ENCODE measurements around the gene SYT3.
"Not testable (repeated sequence)": the region's sequence is repeated elsewhere in the genome, so short reads cannot be mapped to it uniquely, and the experiment has no call there.

The SYT3 gene

DNA sequence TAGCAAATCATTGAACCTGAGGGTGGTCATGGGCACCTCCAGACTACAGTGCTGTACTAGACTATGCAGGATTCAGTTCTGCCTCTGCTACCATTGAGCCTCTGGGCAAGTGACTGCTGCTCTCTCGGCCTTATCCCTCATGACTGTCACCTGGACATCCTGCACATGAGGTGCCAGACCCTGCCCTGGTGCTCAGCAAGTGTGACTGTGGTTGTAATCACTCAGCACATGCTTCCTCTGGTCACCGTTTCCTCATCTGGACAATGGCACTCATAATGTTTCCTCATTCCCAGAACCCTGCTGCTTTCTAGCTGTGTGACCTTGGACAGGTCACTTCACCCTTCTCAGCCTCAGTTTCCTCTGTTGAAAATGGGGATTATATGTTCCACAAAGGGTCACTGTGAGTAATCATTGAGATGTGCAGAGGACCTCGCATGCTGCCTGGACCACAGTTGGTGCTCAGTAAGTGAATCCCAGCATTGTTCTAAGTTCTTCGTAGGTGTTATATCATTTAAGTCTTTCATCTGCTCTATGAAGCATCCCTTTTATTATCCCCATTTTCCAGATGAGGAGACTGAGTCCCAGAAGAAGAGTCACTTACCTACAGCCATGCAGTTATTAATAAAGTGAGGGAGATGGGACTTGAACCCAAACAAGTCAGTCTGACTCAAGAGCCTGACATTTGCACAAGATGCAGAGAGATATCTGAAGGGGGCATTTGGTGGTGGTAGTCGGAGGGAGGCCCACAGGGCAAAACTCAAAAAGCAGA lies 3.2 kb downstream of the SYT3 start:
- DNase-seq, result no peak

DNA sequence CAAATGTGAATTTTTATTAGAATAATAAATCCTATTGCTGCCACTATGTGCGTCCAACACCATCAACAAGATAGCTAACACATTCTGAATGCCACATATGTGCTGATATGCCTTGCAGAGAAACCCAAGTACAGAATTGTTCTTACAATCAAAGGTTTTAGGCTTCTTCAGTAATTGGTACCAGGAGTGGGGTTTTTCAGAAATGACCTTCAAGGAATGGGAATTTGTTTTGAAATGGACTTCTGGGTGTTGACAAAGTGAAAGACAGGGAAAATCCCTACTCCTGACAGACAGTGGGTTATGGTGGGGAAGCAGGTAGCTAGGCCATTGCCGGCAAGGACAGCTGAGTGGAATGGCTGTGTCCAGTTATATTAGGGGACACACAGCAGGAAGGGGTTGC lies 5.7 kb downstream of the SYT3 start:
- DNase-seq, result no peak

DNA sequence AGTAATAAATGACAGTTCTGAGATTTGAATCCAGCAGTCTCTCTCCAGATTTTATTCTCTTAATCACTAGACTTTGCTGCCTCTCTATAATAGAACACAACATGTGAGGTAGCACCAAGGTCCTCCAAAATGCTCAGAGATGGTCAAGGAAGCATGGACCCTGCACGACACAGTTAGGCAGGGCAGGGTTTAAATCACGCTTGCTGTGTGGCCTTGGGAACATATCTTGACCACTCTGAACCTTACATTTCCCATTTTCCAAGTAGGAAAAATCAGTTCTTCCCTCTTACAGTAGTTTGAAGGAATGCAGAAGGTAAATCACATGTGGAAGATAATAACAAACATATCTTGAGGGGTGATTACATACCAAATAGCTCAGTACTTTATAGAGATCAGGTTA lies 6.3 kb downstream of the SYT3 start:
- DNase-seq, result no peak

DNA sequence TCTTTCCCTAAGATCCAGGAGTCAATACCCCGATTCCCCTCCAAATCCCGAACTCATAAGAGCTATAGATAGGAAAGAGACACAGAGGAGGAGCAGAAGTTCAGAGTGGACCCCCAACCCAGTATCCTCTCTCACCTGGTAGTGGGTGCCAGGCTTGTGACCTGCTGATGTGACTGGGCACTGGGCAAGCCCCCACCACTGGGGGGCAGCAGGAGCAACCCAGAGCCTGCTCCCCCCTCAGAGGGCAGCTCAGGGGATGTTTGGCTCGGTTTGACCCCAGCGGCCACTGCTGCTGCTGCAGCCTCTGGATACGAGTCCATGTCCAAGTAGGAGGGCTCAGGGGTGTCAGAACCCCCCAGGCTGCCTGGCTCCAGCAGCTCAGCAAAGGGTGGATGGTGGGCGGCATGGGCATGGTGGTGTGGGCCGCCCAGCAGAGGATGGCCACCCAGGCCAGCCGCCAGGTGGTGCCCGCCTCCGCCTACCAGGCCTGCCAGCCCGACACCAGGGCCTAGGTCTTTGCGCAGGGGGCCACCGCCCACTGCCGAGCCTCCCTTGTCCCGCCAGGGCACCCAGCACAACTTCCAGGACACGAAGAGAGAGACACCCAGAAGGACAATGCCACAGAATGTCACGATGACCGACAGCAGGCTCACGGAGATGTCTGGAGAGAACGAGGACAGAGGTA lies 7.4 kb downstream of the SYT3 start:
- no peak for DNase-seq

DNA sequence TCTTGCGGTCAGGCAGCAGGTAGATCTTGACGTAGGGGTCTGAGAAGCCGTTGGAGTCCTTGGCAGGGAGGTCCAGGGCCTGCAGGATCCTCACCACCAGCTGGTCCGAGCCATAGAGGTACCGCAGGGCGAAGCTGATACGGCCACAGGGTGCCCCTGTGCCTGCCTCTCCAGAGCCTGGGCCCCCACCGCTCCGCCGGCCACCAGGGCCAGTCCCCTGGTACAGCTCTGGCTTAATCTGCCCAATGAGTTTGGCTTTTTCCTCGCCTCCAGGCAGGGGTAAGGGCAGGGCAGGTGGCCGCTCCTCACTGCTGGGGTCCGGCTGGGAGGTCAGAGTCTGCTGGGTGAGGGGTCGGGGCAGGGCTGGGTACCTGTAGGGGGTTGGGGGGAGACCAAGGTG lies 9.9 kb downstream of the SYT3 start:
- DNase-seq, result no peak

DNA sequence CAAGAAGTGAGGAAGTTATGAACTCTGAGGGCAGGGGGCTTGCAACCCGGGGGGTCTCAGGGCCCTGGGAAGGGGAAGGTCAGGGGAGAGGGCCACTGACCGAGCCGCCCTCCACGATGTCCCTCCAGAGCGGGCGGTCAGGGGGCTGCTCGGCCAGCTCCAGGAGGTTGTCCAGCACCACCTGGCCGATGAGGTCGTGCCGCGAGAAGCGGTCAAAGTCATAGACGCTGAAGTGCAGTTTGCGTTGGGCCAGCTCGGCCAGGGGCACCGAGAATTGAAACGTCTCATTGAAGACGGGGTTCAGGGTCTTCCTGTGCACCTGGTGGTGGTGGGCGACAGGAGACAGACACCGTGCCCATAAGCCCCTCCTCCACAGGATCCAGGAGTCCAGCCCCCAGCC lies 10.5 kb downstream of the SYT3 start:
- no peak for DNase-seq

DNA sequence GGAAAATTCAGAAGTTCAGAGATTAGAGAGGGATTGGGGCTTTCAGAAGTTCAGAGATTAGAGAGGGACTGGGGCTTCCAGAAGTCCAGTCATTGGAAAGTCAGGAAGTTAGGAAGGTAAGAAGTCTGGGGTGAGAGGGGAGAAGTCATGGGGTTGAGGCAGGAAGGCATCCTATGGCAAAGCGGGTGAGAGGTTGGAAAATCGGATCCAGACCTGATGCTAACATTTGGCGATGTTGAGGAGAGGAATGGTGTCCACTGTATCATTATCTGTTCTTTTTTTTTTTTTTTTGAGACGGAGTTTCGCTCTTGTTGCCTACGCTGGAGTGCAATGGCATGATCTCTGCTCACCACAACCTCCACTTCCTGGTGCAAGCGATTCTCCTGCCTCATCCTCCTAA lies 11.1 kb downstream of the SYT3 start:
- DNase-seq, result no peak

DNA sequence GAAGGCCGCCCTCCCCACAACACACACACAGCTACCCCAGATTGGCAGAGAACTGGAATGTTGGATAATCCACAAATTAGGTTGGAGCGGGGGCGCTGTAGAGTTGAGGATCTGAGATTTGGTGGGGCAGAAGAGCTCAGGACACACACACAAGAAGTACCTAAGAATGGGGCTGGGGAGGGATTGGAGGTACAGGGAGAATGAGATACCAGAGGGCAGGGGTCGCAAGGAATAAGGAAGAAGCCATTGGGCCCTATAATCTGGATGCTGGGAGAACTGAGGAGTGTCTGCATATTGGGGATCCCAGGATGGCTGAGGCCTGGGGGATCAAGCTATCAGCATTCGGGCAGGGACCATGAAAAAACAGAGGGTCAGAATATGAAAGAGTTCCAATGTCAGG lies 11.5 kb downstream of the SYT3 start:
- DNase-seq, result no peak

DNA sequence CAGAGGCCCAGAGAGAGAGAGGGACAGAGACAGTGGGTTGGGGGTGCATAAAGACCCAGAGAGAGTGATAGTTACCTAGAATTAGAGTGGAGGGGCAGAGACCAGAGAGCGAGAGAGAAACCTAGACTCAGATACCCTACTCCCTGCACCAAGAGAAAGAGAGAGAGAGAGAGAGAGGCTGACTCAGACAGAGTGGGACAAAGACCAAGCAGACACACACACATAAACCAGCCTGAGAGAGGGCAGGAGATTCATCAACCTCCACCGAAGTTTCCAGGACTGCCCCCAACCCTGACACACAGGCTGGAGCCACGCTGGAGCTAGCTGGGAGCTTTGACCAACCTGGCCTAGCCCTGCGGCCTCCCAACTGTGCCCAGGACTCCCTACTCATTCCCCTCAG lies 12.9 kb downstream of the SYT3 start:
- no peak for DNase-seq

DNA sequence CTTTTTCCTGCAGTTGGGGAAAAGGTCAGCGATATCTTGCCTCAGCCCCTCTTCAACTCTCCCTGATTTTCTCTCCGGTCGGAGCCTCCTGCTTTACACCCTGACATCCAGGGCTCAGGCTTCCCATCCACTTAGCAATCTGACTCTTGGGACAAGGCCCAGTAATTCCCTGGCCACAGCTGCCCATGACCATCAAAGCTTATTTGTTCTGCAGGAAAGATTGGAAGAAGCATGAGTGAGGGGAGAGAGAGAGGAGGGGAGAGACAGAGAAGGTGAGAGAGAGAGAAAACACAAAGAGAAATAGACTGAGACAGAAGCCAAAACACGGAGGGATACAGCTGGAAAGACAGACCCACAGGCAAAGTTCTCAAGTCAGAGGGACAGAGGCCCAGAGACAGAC lies 13.7 kb downstream of the SYT3 start:
- DNase-seq, result no peak

DNA sequence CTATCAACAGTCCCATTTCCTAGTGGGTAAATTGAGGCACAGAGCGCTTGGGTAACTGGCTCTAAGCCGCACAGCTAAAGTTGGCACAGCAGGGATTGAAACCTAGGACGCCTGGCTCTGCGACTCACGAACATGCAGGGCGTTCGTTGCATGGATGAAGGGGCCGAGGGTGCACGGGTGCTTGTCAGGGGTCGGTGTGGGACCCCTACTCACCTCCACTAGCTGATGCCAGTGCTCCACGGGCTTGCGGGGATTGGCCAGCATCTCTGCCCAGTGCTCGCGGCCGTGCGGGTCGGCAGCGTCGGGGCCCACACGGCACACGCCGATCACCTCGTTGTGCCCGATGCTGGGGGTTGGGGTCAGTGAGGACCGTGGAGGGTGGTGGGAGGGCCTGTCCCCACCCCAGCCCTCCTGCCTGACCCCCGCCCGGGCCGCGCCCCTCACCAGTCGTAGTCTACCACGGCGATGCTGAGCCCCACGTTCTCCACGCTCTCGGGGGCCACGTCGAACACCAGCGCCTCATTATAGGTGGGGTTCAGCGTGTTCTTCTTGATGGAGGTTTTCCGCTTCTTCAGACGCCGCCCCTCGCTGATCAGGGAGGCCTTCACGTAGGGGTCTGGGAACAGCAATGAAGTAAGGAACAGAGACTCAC lies 14.6 kb downstream of the SYT3 start:
- no peak for DNase-seq

DNA sequence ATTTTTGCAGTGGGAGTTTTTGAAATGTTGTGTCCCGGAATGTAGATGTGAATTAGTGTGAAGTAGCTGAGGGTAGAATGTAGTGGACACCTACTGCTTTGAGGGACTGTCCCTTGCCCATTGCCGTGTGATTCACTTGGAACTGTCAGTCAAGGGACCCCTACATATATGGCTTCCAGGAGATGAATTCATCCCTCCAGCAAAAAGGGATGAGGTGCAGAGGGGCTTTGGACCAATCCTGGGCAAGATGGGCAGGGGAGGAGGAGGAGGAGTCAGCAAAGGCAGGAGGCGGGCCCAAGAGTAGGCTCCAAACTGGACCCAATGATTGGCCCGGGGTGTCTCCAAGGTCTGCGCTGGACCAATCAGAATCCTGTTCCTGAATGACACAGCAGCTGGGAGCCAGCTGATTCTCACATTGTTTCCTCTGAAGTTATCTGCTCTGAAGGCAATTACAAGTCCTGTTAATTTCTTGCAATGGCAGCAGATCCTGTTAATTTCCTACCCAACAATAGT lies 19.2 kb downstream of the SYT3 start:
- DNase-seq, result not testable (repeated sequence)

DNA sequence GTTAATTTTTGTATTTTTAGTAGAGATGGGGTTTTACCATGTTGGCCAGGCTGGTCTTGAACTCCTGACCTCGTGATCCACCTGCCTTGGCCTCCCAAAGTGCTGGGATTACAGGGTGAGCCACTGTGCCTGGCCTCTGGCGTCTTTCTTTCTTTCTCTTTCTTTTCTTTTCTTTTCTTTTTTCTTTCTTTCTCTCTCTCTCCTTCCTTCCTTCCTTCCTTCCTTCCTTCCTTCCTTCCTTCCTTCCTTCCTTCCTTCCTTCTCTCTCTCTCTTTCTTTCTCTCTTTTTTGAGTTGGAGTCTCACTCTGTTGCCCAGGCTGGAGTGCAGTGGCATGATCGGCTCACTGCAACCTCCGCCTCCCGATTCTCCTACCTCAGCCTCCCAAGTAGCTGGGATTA lies 20.5 kb downstream of the SYT3 start:
- not testable (repeated sequence) for DNase-seq

DNA sequence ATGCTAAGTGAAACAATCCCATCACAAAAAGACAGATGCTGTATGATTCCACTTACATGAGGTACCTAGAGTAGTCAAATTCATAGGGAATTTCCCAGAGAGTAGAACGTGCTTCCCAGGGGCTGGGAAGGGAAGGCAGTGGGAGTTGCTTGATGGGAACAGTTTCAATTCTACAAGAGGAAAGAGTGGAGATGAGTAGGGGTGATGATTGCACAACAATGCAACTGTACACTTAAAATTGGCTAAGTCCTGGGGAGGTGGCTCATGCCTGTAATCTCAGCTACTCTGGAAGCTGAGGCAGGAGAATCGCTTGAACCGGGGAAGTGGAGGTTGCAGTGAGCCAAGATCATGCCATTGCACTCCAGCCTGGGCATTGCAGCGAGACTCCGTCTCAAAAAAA lies 21.3 kb downstream of the SYT3 start:
- DNase-seq, result not testable (repeated sequence)

DNA sequence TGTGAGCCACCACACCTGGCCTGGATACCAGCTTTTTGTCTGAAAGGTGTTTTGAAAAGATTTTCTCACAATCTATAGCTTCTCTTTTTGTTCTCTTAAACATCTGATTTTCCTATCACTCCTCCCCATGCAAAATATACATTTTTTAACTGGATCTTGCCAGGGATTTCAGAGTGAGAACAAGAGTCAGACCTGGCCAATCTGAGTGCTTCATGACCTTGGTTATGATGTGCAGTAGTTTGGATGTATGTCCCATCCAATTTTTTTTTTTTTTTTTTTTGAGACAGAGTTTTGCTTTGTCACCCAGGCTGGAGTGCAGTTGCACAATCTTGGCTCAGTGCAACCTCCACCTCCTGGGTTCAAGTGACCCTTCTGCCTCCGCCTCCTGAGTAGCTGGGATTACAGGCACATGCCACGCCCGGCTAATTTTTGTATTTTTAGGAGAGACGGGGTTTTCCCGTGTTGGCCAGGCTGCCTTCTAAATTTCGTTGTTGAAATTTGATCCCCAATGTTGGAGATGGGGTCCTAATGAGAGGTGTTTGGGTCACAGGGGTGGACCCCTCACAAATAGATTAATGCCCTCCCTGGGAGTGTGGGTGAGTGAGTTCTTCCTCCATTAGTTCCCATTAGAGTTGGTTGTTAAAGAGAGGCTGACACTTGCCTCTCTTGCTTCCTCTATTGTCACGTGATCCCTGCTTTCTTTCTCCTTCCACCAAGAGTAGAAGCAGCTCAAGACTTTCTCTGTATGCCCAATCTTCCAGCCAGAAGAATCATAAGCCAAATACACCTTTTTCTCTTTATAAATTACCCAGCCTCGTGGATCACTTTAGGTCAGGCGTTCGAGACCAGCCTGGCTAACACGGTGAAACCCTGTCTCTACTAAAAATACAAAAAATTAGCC lies 26.9 kb downstream of the SYT3 start:
- not testable (repeated sequence) for DNase-seq

DNA sequence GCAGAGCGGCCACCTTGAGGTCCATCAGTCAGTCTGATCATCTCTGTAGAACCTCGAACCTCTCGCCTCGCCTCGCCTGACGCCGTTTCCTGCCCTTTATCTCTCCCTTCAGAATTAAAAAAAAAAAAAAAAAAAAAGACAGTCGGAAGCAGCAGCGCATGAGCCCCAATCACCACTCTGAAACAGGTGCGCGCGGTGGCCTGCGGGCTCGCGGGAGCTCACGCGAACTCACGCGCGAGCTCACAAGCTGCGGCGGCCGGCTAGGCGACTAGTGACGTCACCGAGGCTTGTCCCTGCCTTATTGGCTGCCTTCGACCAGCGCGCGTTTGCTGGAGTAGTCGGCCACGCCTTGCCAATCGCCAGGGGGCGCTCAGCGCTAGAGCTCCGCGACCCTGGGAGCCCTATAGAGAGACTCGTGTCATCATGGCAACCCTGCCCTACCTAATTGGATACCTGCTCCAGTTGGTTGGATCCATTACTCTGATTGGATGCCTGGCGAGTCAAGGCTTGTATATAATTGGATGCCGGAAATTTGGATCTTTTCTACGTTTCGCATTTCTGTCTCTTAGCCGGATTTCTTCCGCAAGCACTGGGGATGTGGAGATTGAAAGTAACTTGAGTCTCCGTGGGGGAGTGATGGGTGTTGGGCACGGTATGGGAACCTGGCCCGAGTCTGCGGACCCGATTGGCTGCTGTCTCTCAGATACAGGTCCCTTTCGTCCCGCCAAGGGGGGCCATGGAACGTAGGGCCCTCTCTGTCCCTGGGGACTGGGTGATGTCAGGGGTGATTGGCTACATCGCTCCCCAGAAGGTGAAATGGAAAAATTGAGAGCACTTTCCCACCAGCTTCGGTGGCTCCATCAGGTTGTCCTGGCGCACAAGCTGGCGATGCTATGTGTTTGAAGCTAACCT lies 31.6 kb downstream of the SYT3 start:
- peak; percentile 25 to 86 (median 65) for DNase-seq

DNA sequence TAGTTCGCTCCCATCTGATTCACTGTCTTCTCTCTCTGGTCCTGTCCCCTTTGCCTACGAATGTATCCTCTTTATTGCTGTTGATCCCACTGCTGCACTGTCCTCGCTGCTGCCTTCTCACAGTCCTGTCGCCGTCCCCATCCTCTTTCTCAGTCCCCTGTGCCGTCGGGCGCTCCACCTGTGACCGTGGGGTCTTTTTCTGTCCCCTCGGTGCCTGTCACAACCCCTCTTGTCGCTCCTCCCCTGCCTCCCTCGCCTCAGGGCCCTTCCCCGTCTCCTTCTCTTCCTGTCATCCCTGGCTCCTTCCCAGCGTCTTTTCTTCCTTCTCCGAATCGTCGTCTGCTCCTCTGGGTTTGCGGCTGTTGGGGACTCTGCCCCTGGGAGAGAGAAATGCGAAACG lies 32.3 kb downstream of the SYT3 start:
- DNase-seq, result no peak

DNA sequence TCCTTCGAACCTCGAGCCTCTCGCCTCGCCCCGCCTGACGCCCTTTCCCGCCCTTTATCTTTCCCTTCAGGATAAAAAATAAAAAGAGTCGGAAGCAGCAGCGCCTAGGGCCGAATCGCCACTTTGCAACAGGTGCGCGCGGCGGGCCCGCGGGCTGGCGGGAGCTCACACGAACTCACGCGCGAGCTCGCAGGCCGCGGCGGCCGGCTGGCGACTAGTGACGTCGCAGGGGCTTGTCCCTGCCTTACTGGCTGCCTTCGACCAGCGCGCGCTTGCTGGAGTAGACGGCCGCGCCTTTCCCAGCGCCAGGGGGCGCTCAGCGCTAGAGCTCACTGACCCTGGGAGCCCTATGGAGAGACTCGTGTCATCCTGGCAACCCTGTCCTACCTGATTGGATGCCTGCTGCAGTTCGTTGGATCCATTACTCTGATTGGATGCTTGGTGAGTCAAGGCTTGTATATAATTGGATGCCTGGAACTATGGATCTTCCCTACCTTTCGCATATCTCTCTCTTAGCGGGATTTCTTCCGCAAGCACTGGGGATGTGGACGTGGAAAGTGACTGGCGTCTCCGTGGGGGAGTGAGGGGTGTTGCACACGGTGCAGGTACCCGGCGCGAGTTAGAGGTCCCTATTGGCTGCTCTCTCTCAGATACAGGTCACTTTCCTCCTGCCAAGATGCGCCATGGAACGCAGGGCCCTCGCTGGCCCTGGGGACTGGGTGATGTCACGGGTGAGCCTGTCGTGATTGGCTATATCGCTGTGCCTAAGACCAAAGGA lies 33.4 kb downstream of the SYT3 start:
- DNase-seq, result not testable (repeated sequence)

DNA sequence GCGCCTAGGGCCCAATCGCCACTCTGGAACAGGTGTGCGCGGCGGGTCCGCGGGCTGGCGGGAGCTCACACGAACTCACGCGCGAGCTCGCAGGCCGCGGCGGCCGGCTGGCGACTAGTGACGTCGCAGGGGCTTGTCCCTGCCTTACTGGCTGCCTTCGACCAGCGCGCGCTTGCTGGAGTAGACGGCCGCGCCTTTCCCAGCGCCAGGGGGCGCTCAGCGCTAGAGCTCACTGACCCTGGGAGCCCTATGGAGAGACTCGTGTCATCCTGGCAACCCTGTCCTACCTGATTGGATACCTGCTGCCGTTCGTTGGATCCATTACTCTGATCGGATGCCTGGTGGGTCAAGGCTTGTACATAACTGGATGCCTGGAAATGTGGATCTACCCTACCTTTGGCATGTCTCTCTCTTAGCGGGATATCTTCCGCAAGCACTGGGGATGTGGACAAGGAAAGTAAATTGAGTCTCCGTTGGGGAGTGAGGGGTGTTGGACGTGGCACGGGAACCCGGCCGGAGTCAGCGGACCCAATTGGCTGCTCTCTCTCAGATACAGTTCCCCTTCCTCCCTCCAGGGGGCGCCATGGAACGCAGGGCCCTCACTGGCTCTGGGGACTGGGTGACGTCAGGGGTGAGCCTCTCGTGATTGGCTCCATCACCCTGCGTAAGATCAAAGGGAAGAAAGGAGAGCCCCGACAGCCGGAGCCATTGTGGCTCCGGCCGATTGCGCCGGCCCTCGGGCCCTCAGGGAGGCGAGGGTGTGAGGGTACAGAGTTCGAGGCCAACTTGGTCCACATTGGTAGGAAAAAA lies 35.2 kb downstream of the SYT3 start:
- DNase-seq, result not testable (repeated sequence)

DNA sequence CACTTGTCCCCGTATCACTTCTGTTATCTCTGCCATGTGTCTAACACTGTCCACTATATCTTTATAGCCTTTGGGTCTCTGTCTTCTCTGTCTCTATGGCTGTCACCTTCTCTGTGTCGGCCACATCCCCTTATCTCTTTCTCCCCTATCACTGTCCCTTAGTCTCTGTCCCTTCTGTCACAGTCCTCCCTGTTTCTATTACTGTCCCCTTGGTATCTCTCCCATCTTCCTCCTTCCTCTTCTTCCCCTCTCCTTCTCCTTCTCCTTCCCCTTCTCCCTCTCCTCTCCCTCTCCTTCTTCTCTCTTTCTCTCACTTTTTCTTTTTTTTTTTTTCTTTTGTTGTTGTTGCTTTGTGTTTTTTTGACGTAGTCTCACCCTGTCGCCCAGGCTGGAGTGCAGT lies 36.7 kb downstream of the SYT3 start:
- no peak for DNase-seq
